ENCODE measurements around the gene HNRNPA0.
A peak's percentile ranks its signal among the peaks of the same experiment; 100 is the strongest.
"Not testable (repeated sequence)": the region's sequence is repeated elsewhere in the genome, so short reads cannot be mapped to it uniquely, and the experiment has no call there.

HNRNPA0 gene

DNA sequence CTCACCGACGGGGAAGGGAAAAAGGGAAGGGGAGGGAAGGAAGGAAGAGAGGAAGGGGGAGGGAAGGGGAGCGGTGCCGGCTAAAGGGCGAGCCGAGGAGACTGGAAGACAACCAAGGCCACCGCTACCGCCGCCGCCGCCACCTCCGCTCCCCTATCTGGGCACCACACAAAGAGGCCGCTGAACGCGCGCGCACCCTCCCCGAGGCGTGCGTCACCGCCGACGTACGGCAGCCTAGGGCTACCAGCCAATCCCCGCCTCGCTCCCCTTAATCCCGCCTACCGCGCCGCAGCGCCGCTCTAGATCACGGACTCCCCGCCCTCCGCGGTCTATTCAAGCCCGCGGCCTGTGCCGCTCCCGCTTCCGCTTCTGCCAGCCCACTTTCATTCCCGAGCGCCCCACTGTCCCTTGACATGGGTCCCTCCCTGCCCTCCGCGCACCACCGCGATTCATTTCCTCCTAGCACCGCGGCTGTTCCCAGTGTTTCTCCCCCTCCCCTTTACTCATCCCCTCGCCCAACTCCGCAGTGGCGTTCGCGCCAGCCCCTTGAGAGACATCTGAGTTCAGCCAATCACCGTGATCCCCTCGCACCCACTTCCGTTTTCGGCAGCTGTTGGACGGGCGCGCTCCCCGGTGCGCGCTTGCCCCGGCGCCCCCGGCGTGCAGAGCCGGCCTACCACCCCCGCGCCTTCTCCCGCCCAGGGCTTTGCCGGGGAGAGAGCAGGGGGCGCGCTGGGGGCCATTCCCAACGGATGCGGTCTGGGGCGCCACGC is at the start of gene HNRNPA0:
Gene HNRNPA0 (minus strand): TSS at position 176 of the 773 bp plus-strand sequence. CDS start 297 bp downstream, outside the sequence.
- DNase-seq (ENCODE audit: low read depth), result peak; percentile 96

DNA sequence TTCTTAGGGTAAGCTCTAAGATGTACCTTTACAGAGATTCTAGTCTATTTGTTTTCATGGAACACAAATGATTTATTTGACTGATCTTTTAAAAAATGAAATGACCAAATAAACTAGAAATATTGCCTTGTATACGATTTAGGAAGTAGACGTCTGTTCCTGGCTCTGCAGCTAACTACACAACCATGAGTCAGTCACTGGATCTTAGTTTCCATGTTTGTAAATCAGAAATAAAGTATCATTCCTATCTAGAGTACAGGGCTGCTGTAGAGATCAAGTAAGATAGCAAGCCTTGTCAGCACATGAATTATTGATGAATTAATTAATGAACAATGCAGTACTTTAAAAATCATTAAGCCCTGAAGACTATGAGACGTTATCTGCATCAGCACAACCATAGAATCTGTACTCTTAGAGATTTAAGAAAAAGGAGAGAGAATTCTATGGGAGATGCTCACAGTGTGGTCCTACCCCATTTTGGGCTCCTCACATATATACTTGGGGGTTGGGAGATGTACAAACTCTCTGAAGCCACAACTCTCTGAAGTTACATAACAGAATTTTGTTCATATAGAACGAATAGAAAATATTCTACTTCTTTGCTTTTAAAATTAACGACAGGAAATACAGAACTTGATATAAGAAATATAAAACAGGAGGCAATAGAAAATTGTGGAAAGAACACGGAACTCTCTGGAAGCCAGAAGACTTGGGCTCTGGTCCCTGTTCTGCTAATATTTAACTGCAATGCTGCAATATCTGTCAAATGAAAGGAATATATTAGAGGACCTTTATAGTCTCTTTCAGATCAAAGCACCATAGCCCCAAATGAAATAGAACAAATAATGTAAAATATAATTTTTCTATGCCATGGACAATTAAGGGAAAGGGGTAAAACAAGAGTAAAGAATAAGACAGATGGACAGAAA is 48.4 kb upstream of the HNRNPA0 start:
- DNase-seq (ENCODE audit: low read depth), result no peak

- DNase-seq (ENCODE audit: low read depth), result no peak
These were observed 46.7 kb upstream of the HNRNPA0 start for GRCh38 chr5:137800700-137801411.

DNA sequence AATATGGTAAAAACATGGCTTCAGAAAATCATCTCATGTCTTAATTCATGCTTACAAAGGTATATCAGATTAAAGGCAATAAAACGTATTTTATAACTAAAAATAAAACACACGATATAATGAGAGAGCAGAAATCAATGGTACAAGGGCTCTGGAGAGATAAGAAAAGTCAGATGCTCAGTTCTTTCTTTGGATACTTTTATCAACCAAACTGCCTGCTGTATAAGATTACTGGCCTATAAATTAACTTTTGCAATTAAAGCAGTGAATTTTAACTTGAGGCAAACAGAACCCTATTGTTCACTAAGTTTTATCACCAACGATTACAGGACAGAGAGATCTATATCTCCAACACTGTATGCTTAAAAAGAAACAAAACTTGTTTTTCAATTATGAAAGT is 42.1 kb upstream of the HNRNPA0 start:
- no peak for DNase-seq (ENCODE audit: low read depth)

GRCh38 chr5:137794863-137795262 is 40.7 kb upstream of the HNRNPA0 start:
- no peak for DNase-seq (ENCODE audit: low read depth)

DNA sequence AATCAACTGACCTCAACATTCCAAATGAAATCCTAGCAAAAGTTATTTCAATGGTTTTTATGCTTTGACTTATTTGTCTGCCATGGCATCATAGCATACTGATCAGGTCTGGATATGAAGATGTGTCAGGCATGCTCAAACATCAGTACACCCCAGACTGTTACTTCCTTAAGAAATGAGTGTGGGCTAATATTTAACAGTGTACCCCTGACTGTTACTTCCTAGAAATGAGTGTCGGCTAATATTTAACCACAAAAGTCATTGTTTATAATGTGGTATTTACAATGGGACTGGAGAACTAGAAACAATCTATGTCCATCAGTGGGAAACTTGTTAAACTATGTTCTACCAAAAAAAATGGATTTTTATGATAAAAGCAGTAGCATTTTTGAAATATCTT is 38.1 kb upstream of the HNRNPA0 start:
- no peak for DNase-seq (ENCODE audit: low read depth)

DNA sequence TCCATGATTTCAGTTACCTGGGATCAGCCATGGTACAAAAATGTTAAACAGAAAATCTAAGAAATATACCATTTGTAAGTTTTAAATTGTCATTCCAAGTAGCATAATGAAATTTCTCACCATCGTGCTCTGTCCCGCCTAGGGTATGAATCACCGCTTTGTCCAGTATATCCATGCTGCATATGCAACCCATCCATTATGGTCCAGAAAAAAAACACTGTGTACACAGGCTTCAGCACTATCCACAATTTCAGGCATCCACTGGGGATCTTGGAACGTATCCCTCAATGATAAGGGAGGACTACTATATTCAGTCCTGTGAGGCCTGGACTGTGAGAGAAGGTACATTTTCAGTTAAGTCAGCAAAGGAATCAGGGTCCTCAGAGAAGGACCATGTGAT is 37.6 kb upstream of the HNRNPA0 start:
- peak; percentile 7 for DNase-seq (ENCODE audit: low read depth)

DNA sequence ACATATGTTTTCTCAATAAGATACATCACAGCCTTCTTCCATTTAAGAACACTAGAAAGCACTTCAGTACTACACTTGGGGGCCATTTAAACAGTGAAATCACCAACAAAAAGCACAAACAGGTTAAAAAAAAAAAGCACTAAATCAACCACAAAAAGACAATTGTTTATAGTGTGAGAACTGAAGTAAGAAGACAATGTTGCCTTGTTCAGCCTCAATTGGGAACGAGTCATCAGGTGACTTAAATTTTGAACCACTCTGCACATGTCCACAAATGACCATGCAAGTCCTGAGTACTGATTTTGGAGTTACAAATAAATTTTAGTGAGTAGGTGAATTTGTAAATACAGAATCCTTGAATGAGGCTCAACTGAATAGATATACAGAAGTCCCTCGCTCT is 37.2 kb upstream of the HNRNPA0 start:
- no peak for DNase-seq (ENCODE audit: low read depth)

DNA sequence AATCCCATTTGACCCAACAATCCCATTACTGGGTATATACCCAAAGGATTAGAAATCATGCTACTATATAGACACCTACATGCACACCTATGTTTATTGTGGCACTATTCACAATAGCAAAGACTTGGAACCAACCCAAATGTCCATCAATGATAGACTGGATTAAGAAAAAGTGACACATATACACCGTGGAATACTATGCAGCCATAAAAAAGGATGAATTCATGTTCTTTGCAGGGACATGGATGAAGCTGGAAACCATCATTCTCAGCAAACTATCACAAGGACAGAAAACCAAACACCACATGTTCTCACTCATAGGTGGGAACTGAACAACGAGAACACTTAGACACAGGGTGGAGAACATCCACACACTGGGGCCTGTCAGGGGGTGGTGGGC is 34.4 kb upstream of the HNRNPA0 start:
- not testable (repeated sequence) for DNase-seq (ENCODE audit: low read depth)

GRCh38 chr5:137782984-137783536 is 28.9 kb upstream of the HNRNPA0 start:
- DNase-seq (ENCODE audit: low read depth), result peak; percentile 22

DNA sequence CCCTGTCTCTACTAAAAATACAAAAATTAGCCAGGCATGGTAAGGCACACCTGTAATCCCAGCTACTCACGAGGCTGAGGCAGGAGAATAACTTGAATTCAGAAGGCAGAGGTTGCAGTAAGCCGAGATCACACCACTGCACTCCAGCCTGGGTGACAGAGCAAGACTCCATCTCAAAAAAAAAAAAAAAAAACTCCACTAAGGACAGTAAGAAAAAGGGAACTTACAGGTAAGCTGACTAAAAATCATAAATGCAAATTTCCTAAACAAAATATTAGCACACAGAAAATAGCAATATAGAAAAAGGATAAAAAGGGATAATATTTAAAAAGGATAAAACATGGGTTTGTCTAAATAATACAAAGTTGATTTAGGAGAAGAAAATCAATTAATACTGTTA is 27.9 kb upstream of the HNRNPA0 start:
- DNase-seq (ENCODE audit: low read depth), result no peak

DNA sequence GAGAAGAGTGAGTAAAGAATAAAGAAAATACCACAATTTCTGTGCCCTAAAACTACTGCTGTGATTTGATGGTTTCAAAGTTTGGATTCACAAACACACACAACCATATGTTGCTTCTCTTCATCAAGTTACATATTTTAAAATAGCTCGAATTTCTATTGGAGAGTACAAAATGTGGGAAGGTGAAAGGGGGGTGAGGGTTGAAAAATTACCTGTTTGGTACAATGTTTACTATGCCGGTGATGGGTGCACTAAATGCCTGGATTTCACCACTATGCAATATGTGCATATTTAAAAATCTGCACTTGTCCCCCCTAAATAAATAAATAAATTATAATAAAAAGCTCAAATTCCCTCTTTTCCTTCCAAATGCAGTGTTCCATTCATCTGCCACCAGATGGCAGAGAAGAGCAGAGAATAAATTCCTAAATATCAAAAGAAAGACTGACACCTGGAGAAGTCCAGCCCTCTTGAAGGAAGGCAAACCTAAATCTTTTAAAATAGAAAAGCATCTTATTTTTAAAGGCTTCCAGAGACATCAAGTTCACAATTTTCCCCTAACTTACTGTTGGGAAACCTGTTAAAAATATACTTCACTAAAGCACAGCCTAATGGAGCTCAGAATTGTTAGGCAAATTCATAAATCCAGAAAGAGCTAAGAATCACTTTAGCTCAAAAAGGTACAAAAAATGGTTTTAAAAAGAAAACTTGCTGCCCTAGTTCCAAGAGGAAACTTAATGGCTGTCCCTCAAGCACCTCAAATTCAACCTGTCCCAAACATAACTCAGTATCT is 24.8 kb upstream of the HNRNPA0 start:
- peak; percentile 39 for DNase-seq (ENCODE audit: low read depth)

GRCh38 chr5:137767937-137768336 is 13.8 kb upstream of the HNRNPA0 start:
- not testable (repeated sequence) for DNase-seq (ENCODE audit: low read depth)

DNA sequence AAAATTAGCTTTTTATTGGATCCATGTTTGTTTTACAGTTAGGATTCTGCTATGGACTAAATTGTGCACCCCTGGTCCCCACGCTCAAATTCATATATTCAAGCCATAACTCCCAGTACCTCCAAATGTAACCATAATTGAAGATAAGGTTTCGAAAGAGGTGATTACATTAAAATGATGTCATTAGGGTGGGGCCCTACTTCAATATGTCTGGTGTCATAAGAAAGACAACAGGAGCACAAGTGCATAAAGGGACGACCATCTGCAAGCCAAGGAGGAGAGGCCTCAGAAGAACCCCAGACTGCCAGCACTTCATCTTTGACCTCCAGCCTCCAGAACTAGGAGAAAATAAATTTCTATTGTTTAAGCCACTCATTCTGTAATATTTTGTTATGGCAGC is 7.4 kb upstream of the HNRNPA0 start:
- DNase-seq (ENCODE audit: low read depth), result no peak

- DNase-seq (ENCODE audit: low read depth), result peak; percentile 19
These were observed 6.8 kb upstream of the HNRNPA0 start for GRCh38 chr5:137760719-137761516.

- no peak for DNase-seq (ENCODE audit: low read depth)
These were observed 6.1 kb upstream of the HNRNPA0 start for GRCh38 chr5:137760294-137760693.

DNA sequence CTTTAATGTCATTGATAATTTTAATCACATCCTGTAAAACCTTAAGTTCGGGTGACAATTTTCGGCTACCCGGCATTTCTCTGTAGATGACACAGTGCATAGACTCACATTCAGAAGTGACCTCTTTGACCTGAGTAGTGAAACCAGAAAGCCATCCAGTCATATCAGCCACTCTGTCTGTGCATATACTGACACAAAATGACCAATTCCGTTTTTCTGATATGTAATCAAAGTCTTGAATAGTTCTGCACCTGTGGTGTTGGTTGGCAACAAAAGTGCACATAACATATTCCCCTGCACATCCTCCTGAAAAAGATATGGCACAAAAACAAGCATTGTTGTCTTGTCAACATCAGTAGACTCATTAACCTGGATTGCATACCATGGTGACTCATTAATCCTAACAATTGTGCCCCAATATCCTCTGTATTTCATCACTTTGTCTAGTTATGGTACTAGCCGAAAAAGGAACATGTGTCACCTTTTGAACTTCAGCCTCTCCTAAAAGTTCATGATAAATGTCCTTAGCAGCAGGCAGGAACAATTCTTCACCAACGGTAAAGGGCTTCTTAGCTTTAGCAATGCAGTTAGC is 4.6 kb upstream of the HNRNPA0 start:
- no peak for DNase-seq (ENCODE audit: low read depth)

GRCh38 chr5:137758121-137758520 is 4.0 kb upstream of the HNRNPA0 start:
- no peak for DNase-seq (ENCODE audit: low read depth)

- DNase-seq (ENCODE audit: low read depth), result no peak
These were observed 3.5 kb upstream of the HNRNPA0 start for GRCh38 chr5:137757634-137758033.
